Epidermal melanocyte (primary cell): ENCODE data around the gene OCRL.
"Not testable (repeated sequence)": the region's sequence is repeated elsewhere in the genome, so short reads cannot be mapped to it uniquely, and the experiment has no call there.

ENCODE experiments used
- DNase-seq: peaks from one replicate; pipeline ENCODE4 v3.0.0; 2011; ENCODE audit warnings: low spot score; ENCODE audit not compliant: insufficient read length

The OCRL gene

GRCh38 chrX:129534816-129535578, 5.1 kb upstream of the OCRL start:
- DNase-seq, result no peak

- no peak for DNase-seq
These were observed 694 bp downstream of the OCRL start for GRCh38 chrX:129540722-129541184.

- DNase-seq, result no peak
These were observed 4.7 kb downstream of the OCRL start for GRCh38 chrX:129544780-129545179.

- no peak for DNase-seq
These were observed 5.3 kb downstream of the OCRL start for GRCh38 chrX:129545408-129545807.

- DNase-seq, result no peak
These were observed 9.1 kb downstream of the OCRL start for GRCh38 chrX:129549124-129549523.

GRCh38 chrX:129553619-129554288, 13.7 kb downstream of the OCRL start:
- DNase-seq, result no peak

GRCh38 chrX:129554816-129555215, 14.8 kb downstream of the OCRL start:
- not testable (repeated sequence) for DNase-seq

GRCh38 chrX:129556806-129557315, 16.8 kb downstream of the OCRL start:
- DNase-seq, result no peak

GRCh38 chrX:129557844-129558480, 17.9 kb downstream of the OCRL start:
- DNase-seq, result no peak

GRCh38 chrX:129559783-129560182, 19.7 kb downstream of the OCRL start:
- no peak for DNase-seq

- DNase-seq, result no peak
These were observed 21.4 kb downstream of the OCRL start for GRCh38 chrX:129561453-129561852.

- DNase-seq, result not testable (repeated sequence)
These were observed 24.3 kb downstream of the OCRL start for GRCh38 chrX:129564345-129564744.

GRCh38 chrX:129565046-129565650, 25.1 kb downstream of the OCRL start:
- DNase-seq, result no peak

- no peak for DNase-seq
These were observed 26.0 kb downstream of the OCRL start for GRCh38 chrX:129566073-129566472.

GRCh38 chrX:129568349-129568748, 28.3 kb downstream of the OCRL start:
- no peak for DNase-seq

- DNase-seq, result no peak
These were observed 32.4 kb downstream of the OCRL start for GRCh38 chrX:129572422-129572821.

GRCh38 chrX:129573652-129574051, 33.6 kb downstream of the OCRL start:
- DNase-seq, result not testable (repeated sequence)

- no peak for DNase-seq
These were observed 34.2 kb downstream of the OCRL start for GRCh38 chrX:129574214-129574613.

GRCh38 chrX:129576539-129576938, 36.5 kb downstream of the OCRL start:
- DNase-seq, result no peak

GRCh38 chrX:129577473-129577872, 37.4 kb downstream of the OCRL start:
- DNase-seq, result no peak

GRCh38 chrX:129577877-129578276, 37.8 kb downstream of the OCRL start:
- DNase-seq, result no peak

- DNase-seq, result no peak
These were observed 41.8 kb downstream of the OCRL start for GRCh38 chrX:129581904-129582303.
